DND-41 (cell line): ENCODE measurements around the gene SPRN.

Experiments used
- ATAC-seq: fragments of 200-7000 bp; cut with Tn5 transposase; 3 replicates; pipeline ENCODE4 v1.9.1; 2021; ENCODE audit warnings: low read depth; ENCODE audit not compliant: insufficient read depth
- DNase-seq: peaks from one replicate; pipeline ENCODE4 v3.0.0-alpha.2; 2020
- H2AFZ ChIP-seq: 2 replicates; pipeline ENCODE4 v1.6.0; 2012; ENCODE audit warnings: low read depth, low read length
- H3K27ac ChIP-seq: 2 replicates; pipeline ENCODE4 v1.5.1; 2012; ENCODE audit warnings: low read length, inconsistent platforms
- H3K27me3 ChIP-seq: fragments of 200-600 bp; sonication (generic); 2 replicates; pipeline ENCODE4 v1.6.0; 2012; ENCODE audit warnings: low read length, mild to moderate bottlenecking, inconsistent platforms; ENCODE audit not compliant: insufficient read depth, poor library complexity
- H3K36me3 ChIP-seq: 2 replicates; pipeline ENCODE4 v1.5.1; 2012; ENCODE audit warnings: low read length, inconsistent platforms; ENCODE audit not compliant: insufficient read depth
- H3K4me1 ChIP-seq: 2 replicates; pipeline ENCODE4 v1.5.1; 2012; ENCODE audit warnings: mild to moderate bottlenecking, low read length; ENCODE audit not compliant: insufficient read depth
- H3K4me2 ChIP-seq: 2 replicates; pipeline ENCODE4 v1.6.0; 2012; ENCODE audit warnings: mild to moderate bottlenecking, moderate library complexity, low read length, inconsistent platforms; ENCODE audit not compliant: insufficient read depth
- H3K4me3 ChIP-seq, 2 experiments: fragments of 200-600 bp in 1 of 2; shearing (Covaris generic) in 1 of 2; 2 replicates each; pipeline ENCODE4 v1.5.1; 2012 to 2016; ENCODE audit warnings: inconsistent platforms in 2 of 2, low read length in 2 of 2, mild to moderate bottlenecking in 2 of 2, low read depth in 1 of 2, moderate library complexity in 1 of 2
- H3K79me2 ChIP-seq: 2 replicates; pipeline ENCODE4 v1.6.0; 2012; ENCODE audit warnings: low read length, inconsistent platforms; ENCODE audit not compliant: insufficient read depth
- H3K9ac ChIP-seq: 2 replicates; pipeline ENCODE4 v1.6.0; 2012; ENCODE audit warnings: low read depth, mild to moderate bottlenecking, inconsistent platforms, low read length, moderate library complexity
- H3K9me3 ChIP-seq: 2 replicates; pipeline ENCODE4 v1.5.1; 2012; ENCODE audit warnings: low read length, moderate library complexity, mild to moderate bottlenecking, inconsistent platforms; ENCODE audit not compliant: insufficient read depth, severe bottlenecking
- H4K20me1 ChIP-seq: 2 replicates; pipeline ENCODE4 v1.6.0; 2012; ENCODE audit warnings: low read length; ENCODE audit not compliant: insufficient read depth
- EZH2 ChIP-seq: IDR thresholded peaks from 3 replicates; pipeline ENCODE4 v1.6.1; 2012; ENCODE audit warnings: borderline replicate concordance, low read depth, mild to moderate bottlenecking, moderate library complexity, low read length, inconsistent platforms; ENCODE audit not compliant: severe bottlenecking
- TF ChIP-seq, protein P1 (sequence below): IDR thresholded peaks from 2 replicates; pipeline ENCODE4 v1.5.1; 2012; ENCODE audit warnings: borderline replicate concordance, low read length, moderate library complexity, mild to moderate bottlenecking; ENCODE audit not compliant: poor library complexity, severe bottlenecking; ENCODE audit errors: extremely low read depth

SPRN gene

DNA sequence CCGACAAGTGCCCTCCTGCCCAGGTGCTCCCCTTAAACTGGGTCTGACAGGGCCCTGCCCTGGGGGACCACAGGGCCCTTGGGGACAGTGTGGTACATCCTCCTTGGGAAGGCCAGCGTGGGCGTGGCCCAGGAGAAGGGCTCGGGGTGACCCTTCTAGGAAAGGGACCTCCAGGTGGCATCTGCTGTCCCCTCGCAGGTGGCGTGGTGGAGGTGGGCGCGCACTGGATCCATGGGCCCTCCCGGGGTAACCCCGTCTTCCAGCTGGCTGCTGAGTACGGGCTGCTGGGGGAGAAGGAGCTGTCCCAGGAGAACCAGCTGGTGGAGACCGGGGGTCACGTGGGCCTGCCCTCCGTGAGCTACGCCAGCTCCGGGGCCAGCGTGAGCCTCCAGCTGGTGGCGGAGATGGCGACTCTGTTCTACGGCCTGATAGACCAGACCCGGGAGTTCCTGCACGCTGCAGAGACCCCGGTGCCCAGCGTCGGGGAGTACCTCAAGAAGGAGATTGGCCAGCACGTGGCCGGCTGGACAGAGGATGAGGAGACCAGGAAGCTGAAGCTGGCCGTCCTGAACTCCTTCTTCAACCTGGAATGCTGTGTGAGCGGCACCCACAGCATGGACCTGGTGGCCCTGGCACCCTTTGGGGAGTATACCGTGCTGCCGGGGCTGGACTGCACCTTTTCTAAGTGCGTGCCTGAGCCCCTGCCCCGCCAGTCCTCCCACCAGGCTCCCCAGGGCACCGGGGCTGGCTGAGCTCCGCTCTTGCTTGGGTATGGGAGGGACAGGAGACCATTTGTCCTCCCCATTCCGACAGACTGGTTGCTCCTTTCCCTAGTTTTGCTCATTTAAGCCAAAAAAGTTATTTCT is 44.4 kb downstream of the SPRN start:
- Histone ChIP-seq H3K4me1 (peaks cover 16% of the 10 kb centered on the region), H3K4me3 (no peak overlapping the region), H2AFZ (no peak overlapping the region), H3K27me3 (no peaks in the 10 kb centered on the region), H3K36me3 (no peaks in the 10 kb centered on the region), H3K4me2 (no peak overlapping the region), H4K20me1 (no peaks in the 10 kb centered on the region), H3K9ac (no peak overlapping the region), H3K79me2 (no peaks in the 10 kb centered on the region), H3K27ac (no peak overlapping the region), H3K9me3 (no peaks in the 10 kb centered on the region)
- DNase-seq (no peak), ATAC-seq (no peak)
- TF ChIP-seq, protein P1, sequence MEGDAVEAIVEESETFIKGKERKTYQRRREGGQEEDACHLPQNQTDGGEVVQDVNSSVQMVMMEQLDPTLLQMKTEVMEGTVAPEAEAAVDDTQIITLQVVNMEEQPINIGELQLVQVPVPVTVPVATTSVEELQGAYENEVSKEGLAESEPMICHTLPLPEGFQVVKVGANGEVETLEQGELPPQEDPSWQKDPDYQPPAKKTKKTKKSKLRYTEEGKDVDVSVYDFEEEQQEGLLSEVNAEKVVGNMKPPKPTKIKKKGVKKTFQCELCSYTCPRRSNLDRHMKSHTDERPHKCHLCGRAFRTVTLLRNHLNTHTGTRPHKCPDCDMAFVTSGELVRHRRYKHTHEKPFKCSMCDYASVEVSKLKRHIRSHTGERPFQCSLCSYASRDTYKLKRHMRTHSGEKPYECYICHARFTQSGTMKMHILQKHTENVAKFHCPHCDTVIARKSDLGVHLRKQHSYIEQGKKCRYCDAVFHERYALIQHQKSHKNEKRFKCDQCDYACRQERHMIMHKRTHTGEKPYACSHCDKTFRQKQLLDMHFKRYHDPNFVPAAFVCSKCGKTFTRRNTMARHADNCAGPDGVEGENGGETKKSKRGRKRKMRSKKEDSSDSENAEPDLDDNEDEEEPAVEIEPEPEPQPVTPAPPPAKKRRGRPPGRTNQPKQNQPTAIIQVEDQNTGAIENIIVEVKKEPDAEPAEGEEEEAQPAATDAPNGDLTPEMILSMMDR = no peak

DNA sequence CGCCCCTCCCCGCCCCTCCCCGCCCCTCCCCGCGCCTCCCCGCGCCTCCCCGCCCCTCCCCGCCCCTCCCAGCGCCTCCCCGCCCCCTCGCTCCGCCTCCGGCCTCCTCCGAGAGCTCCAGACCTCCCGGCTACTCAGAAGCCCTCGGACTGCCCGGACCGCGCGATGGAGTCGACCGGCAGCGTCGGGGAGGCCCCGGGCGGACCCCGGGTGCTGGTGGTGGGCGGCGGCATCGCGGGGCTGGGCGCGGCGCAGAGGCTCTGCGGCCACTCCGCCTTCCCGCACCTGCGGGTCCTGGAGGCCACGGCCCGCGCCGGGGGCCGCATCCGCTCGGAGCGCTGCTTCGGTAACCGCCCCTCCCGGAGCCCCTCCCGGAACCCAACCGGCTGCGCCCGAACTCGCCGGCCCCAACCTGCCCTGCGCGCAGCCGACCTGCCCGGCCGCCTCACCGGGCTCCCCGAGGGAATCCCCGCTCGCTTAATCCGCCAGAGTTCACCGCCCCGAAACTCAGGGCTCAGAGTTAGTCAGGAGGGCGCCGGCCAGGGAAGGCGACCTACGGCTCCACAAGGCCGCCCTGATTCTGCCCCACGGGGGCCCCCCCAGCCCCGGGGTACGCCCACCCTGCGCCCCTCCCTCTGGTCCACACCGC is 45.1 kb downstream of the SPRN start, which contains the start of gene PAOX:
Gene PAOX (plus strand): TSS at position 111 of the 649 bp plus-strand sequence. CDS start 55 bp downstream, at position 166.
- Histone ChIP-seq H2AFZ (peak within 1 kb of the TSS; percentile 76), H3K9me3 (no peaks in the 10 kb centered on the region), H3K4me2 (peak within 1 kb of the TSS; percentile 81), H3K4me1 (peaks cover 17% of the 10 kb centered on the region), H3K36me3 (no peaks in the 10 kb centered on the region), H3K27ac (no peak within 1 kb of the TSS; the same call in 1 of the 2 replicates), H3K9ac (peak within 1 kb of the TSS; percentile 57), H3K4me3 (peak within 1 kb of the TSS; percentile 13 to 59; a peak in 3 of 4 replicates), H3K79me2 (no peaks in the 10 kb centered on the region), H4K20me1 (no peaks in the 10 kb centered on the region), H3K27me3 (no peaks in the 10 kb centered on the region)
- DNase-seq = no peak
- TF ChIP-seq, protein P1 = no peak
- no peak for TF ChIP-seq EZH2
- ATAC-seq = no peak

DNA sequence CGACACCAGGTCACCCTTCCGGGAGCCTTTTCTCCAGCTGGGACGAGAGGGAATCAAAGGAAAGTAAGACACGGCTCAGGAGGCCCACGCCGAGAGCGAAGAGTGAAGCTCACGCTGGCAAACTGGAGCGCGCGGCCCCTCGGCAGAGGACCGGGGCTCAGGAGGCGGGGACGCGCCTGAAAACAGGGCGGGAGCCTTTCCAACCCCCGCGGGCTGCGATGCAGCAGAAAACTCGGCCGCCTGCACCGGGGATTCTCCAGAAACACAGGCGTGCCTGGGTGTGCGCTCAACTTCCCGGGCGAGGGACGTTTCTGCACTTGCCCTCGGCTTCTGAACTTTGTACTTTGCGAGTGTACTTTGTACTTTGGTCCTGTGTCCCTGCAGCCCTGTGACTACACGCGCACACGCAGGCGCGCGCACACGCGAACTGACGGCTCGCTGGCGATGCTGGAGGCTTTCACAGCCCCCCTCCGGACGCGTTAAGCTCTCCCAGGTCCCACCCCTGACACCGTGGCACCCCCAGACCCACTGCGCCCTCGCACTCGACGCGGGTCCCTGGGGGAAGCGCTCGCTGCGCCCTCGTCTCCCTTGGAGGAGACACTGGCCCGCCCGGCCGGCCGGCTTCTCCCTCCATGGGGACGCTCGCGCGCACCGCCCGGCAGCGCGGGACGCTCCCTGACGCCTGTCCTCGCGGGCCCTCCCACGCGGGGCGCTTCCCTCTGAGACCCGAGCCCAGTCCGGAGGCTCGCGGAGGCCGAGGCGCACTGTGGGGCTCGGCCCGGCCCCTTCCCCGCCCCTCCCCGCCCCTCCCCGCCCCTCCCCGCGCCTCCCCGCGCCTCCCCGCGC is 46.0 kb downstream of the SPRN start:
- Histone ChIP-seq H3K27ac (no peak overlapping the region; the same call in 1 of the 2 replicates), H3K4me3 (peak overlapping the region; percentile 13 to 59; a peak in 3 of 4 replicates), H3K4me1 (peaks cover 24% of the 10 kb centered on the region), H4K20me1 (no peaks in the 10 kb centered on the region), H3K4me2 (peak overlapping the region; percentile 81), H3K9ac (peak overlapping the region; percentile 57), H2AFZ (peak overlapping the region; percentile 76), H3K79me2 (no peaks in the 10 kb centered on the region), H3K27me3 (no peaks in the 10 kb centered on the region), H3K9me3 (no peaks in the 10 kb centered on the region), H3K36me3 (no peaks in the 10 kb centered on the region)
- DNase-seq = peak; percentile 64
- ATAC-seq = peak; percentile 64
- TF ChIP-seq EZH2 = no peak
- TF ChIP-seq, protein P1 = no peak
